GM12878 (cell line): ENCODE measurements around the gene C15orf39.

Source experiments
- CTCF ChIP-seq, 3 experiments: IDR thresholded peaks in 2 of 3; conservative IDR thresholded peaks in 1 of 3; 2 replicates each; pipeline ENCODE4 v1.5.1; 2011; ENCODE audit warnings: low read depth in 3 of 3, low read length in 3 of 3, mild to moderate bottlenecking in 3 of 3, control low read depth in 2 of 3, moderate library complexity in 2 of 3, inconsistent platforms in 1 of 3, mixed read lengths in 1 of 3; ENCODE audit not compliant: control insufficient read depth in 2 of 3, insufficient read depth in 1 of 3; ENCODE audit errors: extremely low read depth in 1 of 3
- NRF1 ChIP-seq: conservative IDR thresholded peaks from 2 replicates; pipeline ENCODE4 v1.6.1; 2011; ENCODE audit warnings: mild to moderate bottlenecking, low read depth, low read length, improper control_type of control experiment
- POLR2AphosphoS2 ChIP-seq: IDR thresholded peaks from 2 replicates; pipeline ENCODE4 v1.6.1; 2011; ENCODE audit warnings: low read depth, mild to moderate bottlenecking, low read length, improper control_type of control experiment, moderate library complexity

- no peak for TF ChIP-seq POLR2AphosphoS2
- TF ChIP-seq NRF1 = no peak
- TF ChIP-seq CTCF (IDR thresholded peaks at IDR 0.05 in 2 of 3, conservative IDR thresholded peaks at IDR 0.05 in 1 of 3; ENCODE audit: control insufficient read depth in 2 of 3, extremely low read depth in 1 of 3, insufficient read depth in 1 of 3, low read depth in 3 of 3, low read length in 3 of 3) = no peak
These were observed 28.3 kb downstream of the C15orf39 start for GRCh38 chr15:75230016-75230343.
